Suprapubic skin (tissue), 4 donors: Measurements from ENCODE around the gene SNAPC2. TPM values are rescaled to one million over a fixed set of nuclear protein-coding genes. Genes with fewer than 3 reads are reported as not detected.
"Not testable (repeated sequence)": the region's sequence is repeated elsewhere in the genome, so short reads cannot be mapped to it uniquely, and the experiment has no call there.

Experiments
- DNase-seq, 2 donors: peaks; one replicate each; pipeline ENCODE4 v3.0.0-alpha.2; 2019; ENCODE audit warnings: low spot score in 2 of 2
- H3K27ac ChIP-seq: fragments of 200-600 bp; sonication (generic); one replicate; pipeline ENCODE4 v1.5.1; 2019
- H3K27me3 ChIP-seq: fragments of 200-600 bp; sonication (generic); one replicate; pipeline ENCODE4 v1.5.1; 2019
- H3K36me3 ChIP-seq: fragments of 200-600 bp; sonication (generic); one replicate; pipeline ENCODE4 v1.5.1; 2019
- H3K4me1 ChIP-seq: fragments of 200-600 bp; sonication (generic); one replicate; pipeline ENCODE4 v1.5.1; 2019
- H3K4me3 ChIP-seq: fragments of 200-600 bp; sonication (generic); one replicate; pipeline ENCODE4 v1.5.1; 2019; ENCODE audit warnings: mild to moderate bottlenecking
- H3K9me3 ChIP-seq: fragments of 200-600 bp; sonication (generic); one replicate; pipeline ENCODE4 v1.5.1; 2019
- CTCF ChIP-seq, 2 donors: fragments of 200-600 bp in 1 of 2; fragments of 450-650 bp in 1 of 2; sonication (generic) in 1 of 2; IDR thresholded peaks; one replicate each; pipeline ENCODE4 v1.5.1; 2016 to 2019; ENCODE audit warnings: antibody characterized with exemption in 2 of 2, mild to moderate bottlenecking in 1 of 2, moderate library complexity in 1 of 2
- EP300 ChIP-seq: sonication (generic); formaldehyde crosslinking; IDR thresholded peaks from one replicate; pipeline ENCODE4 v1.6.1; 2017; ENCODE audit warnings: antibody characterized with exemption
- POLR2A ChIP-seq, 2 donors: fragments of 450-650 bp; IDR thresholded peaks; one replicate each; pipeline ENCODE4 v1.6.1; 2017; ENCODE audit warnings: antibody characterized with exemption in 2 of 2, mild to moderate bottlenecking in 2 of 2, moderate library complexity in 2 of 2
- POLR2AphosphoS5 ChIP-seq, 3 donors: sonication (generic); formaldehyde crosslinking; IDR thresholded peaks; one replicate each; pipeline ENCODE4 v1.6.1; 2017; ENCODE audit warnings: antibody characterized with exemption in 3 of 3
- WGBS: methylation state at CpG from one replicate; pipeline ENCODE4 v1.1.5; 2018; 5-methylcytosine and 5-hydroxymethylcytosine counted together
- total RNA-seq, 4 donors: library from RNA; depleted of rRNA; stranded (reverse); fragments of >200 nt; gene quantifications; one replicate each; pipeline ENCODE4 v1.1.0, GENCODE V29; 2016

Gene SNAPC2
- total RNA-seq, 4 donors from 2014 or later: 11.1 to 22.3 (median 19.6) TPM

GRCh38 chr19:7918062-7918614, 2.0 kb upstream of the SNAPC2 start:
- H3K4me3 ChIP-seq: peak overlapping the region; percentile 45
- not testable (repeated sequence) for H3K27ac ChIP-seq, DNase-seq, H3K9me3 ChIP-seq
- peaks cover 68% of the 10 kb centered on the region for H3K4me1 ChIP-seq
- H3K36me3 ChIP-seq: peaks cover 16% of the 10 kb centered on the region
- peak in 1 of 2 donors; percentile 4 for TF ChIP-seq CTCF (IDR thresholded peaks at IDR 0.05)
- peaks cover 50% of the 10 kb centered on the region for H3K27me3 ChIP-seq
- WGBS: 32% methylated on average over 29 of the region's 29 CpGs

- peaks cover 71% of the 10 kb centered on the region for H3K4me1 ChIP-seq
- TF ChIP-seq POLR2AphosphoS5 (IDR thresholded peaks at IDR 0.05): no peak
- no peak for TF ChIP-seq POLR2A (IDR thresholded peaks at IDR 0.05)
- TF ChIP-seq CTCF (IDR thresholded peaks at IDR 0.05): no peak
- TF ChIP-seq EP300: no peak
- no peak overlapping the region for H3K27ac ChIP-seq
- H3K4me3 ChIP-seq: no peak overlapping the region
- WGBS: 55% methylated on average over 42 of the region's 42 CpGs
- H3K9me3 ChIP-seq: no peaks in the 10 kb centered on the region
- no peak for DNase-seq
- H3K27me3 ChIP-seq: peaks cover 50% of the 10 kb centered on the region
- H3K36me3 ChIP-seq: peaks cover 16% of the 10 kb centered on the region
These were observed 1.3 kb upstream of the SNAPC2 start for GRCh38 chr19:7918615-7919421.

GRCh38 chr19:7920519-7921301, 572 bp downstream of the SNAPC2 start:
- H3K9me3 ChIP-seq: no peaks in the 10 kb centered on the region
- TF ChIP-seq EP300 (no peak), POLR2AphosphoS5 (IDR thresholded peaks at IDR 0.05) (no peak), POLR2A (IDR thresholded peaks at IDR 0.05) (peak in 1 of 2 donors; percentile 47), CTCF (IDR thresholded peaks at IDR 0.05) (no peak)
- H3K4me1 ChIP-seq: peaks cover 86% of the 10 kb centered on the region
- under 1% methylated on average over 39 of the region's 62 CpGs for WGBS
- peak; percentile 100 for DNase-seq
- peak overlapping the region; percentile 77 for H3K4me3 ChIP-seq
- peak overlapping the region; percentile 90 for H3K27ac ChIP-seq
- peaks cover 16% of the 10 kb centered on the region for H3K36me3 ChIP-seq
- peaks cover 34% of the 10 kb centered on the region for H3K27me3 ChIP-seq

GRCh38 chr19:7921302-7921966, 1.3 kb downstream of the SNAPC2 start:
- TF ChIP-seq CTCF (IDR thresholded peaks at IDR 0.05) (no peak), EP300 (no peak)
- Histone ChIP-seq H3K4me1 (peaks cover 86% of the 10 kb centered on the region), H3K36me3 (peaks cover 16% of the 10 kb centered on the region), H3K9me3 (no peaks in the 10 kb centered on the region), H3K27me3 (peaks cover 27% of the 10 kb centered on the region), H3K4me3 (peak overlapping the region; percentile 77), H3K27ac (peak overlapping the region; percentile 90)
- 10% methylated on average over 2 of the region's 17 CpGs for WGBS
- DNase-seq: no peak
